Peyer's patch (tissue), 4 donors: ENCODE results near the gene CCNC. TPM values are rescaled to one million over a fixed set of nuclear protein-coding genes. Genes with fewer than 3 reads are reported as not detected.

Experiments
- DNase-seq, 3 donors: peaks; one replicate each; pipeline ENCODE4 v3.0.0-alpha.2; 2017 to 2019
- H3K27ac ChIP-seq, 4 donors: fragments of 200-600 bp; sonication (generic); one replicate each; pipeline ENCODE4 v1.5.1; 2016 to 2019
- H3K27me3 ChIP-seq, 2 donors: fragments of 200-600 bp; sonication (generic); one replicate each; pipeline ENCODE4 v1.5.1; 2019
- H3K36me3 ChIP-seq, 3 donors: fragments of 200-600 bp; sonication (generic); one replicate each; pipeline ENCODE4 v1.5.1; 2016 to 2019
- H3K4me1 ChIP-seq, 4 donors: fragments of 200-600 bp; sonication (generic); one replicate each; pipeline ENCODE4 v1.5.1; 2016 to 2019
- H3K4me3 ChIP-seq, 4 donors: fragments of 200-600 bp; sonication (generic); 1 replicate in 3 of 4; 2 replicates in 1 of 4; pipeline ENCODE4 v1.5.1; 2016 to 2019; ENCODE audit warnings: mild to moderate bottlenecking in 1 of 4
- H3K9me3 ChIP-seq, 4 donors: fragments of 200-600 bp; sonication (generic); one replicate each; pipeline ENCODE4 v1.5.1; 2016 to 2019; ENCODE audit warnings: mild to moderate bottlenecking in 1 of 4
- CTCF ChIP-seq, 6 experiments: fragments of 450-650 bp in 4 of 6; fragments of 200-600 bp in 2 of 6; sonication (generic) in 1 of 6; IDR thresholded peaks; one replicate each; pipeline ENCODE4 v1.5.1; 2017 to 2019; ENCODE audit warnings: antibody characterized with exemption in 6 of 6, mild to moderate bottlenecking in 3 of 6, moderate library complexity in 1 of 6
- POLR2A ChIP-seq, 2 donors: fragments of 450-650 bp; IDR thresholded peaks; one replicate each; pipeline ENCODE4 v1.5.1; 2017; ENCODE audit warnings: antibody characterized with exemption in 2 of 2, mild to moderate bottlenecking in 2 of 2, moderate library complexity in 2 of 2
- total RNA-seq, 4 donors: library from RNA; depleted of rRNA; stranded (reverse); fragments of >200 nt; gene quantifications; one replicate each; pipeline ENCODE4 v1.1.0, GENCODE V29; 2016

CCNC gene
- total RNA-seq, 4 donors from 2014 or later = 35.8 to 45.5 (median 40.9) TPM

GRCh38 chr6:99607416-99608036 is 39.1 kb upstream of the CCNC start:
- DNase-seq = no peak
- Histone ChIP-seq H3K27me3 (peaks cover 0 to 84% of the 10 kb centered on the region in 2 donors), H3K4me3 (no peak overlapping the region), H3K4me1 (peaks cover 0 to 20% (median 10%) of the 10 kb centered on the region in 4 donors), H3K36me3 (no peaks in the 10 kb centered on the region), H3K27ac (no peak overlapping the region), H3K9me3 (no peaks in the 10 kb centered on the region)
- no peak for TF ChIP-seq CTCF (IDR thresholded peaks at IDR 0.05)
- no peak for TF ChIP-seq POLR2A (IDR thresholded peaks at IDR 0.05)

- DNase-seq = no peak
- TF ChIP-seq POLR2A (IDR thresholded peaks at IDR 0.05) = no peak
- no peak for TF ChIP-seq CTCF (IDR thresholded peaks at IDR 0.05)
Measured at GRCh38 chr6:99606656-99607415, 38.4 kb upstream of the CCNC start, which contains the start of gene PRDM13. TSS of gene PRDM13 (plus strand) at chr6:99606833. CDS start at chr6:99607035, 202 bp downstream.

GRCh38 chr6:99605911-99606655 is 37.6 kb upstream of the CCNC start:
- H3K4me1 ChIP-seq = peaks cover 0 to 22% (median 10%) of the 10 kb centered on the region in 4 donors
- DNase-seq = no peak
- no peak for TF ChIP-seq CTCF (IDR thresholded peaks at IDR 0.05)
- no peak for TF ChIP-seq POLR2A (IDR thresholded peaks at IDR 0.05)

More at GRCh38 chr6:99606656-99607415, 38.4 kb upstream of the CCNC start, which contains the start of gene PRDM13:
- no peak within 1 kb of the TSS for H3K27ac ChIP-seq
- no peak within 1 kb of the TSS for H3K4me3 ChIP-seq
- no peaks in the 10 kb centered on the region for H3K36me3 ChIP-seq
- H3K27me3 ChIP-seq = peaks cover 0 to 86% of the 10 kb centered on the region in 2 donors
- peaks cover 0 to 22% (median 10%) of the 10 kb centered on the region in 4 donors for H3K4me1 ChIP-seq
- no peaks in the 10 kb centered on the region for H3K9me3 ChIP-seq

GRCh38 chr6:99605074-99605734 is 36.7 kb upstream of the CCNC start:
- no peak overlapping the region for H3K27ac ChIP-seq
- H3K36me3 ChIP-seq = no peaks in the 10 kb centered on the region
- DNase-seq = no peak
- H3K4me1 ChIP-seq = peaks cover 0 to 22% (median 10%) of the 10 kb centered on the region in 4 donors
- no peak for TF ChIP-seq POLR2A (IDR thresholded peaks at IDR 0.05)
- no peak for TF ChIP-seq CTCF (IDR thresholded peaks at IDR 0.05)
- peaks cover 0 to 74% of the 10 kb centered on the region in 2 donors for H3K27me3 ChIP-seq
- no peaks in the 10 kb centered on the region for H3K9me3 ChIP-seq
- H3K4me3 ChIP-seq = no peak overlapping the region

More at GRCh38 chr6:99605911-99606655, 37.6 kb upstream of the CCNC start:
- H3K4me3 ChIP-seq = no peak overlapping the region
- H3K27ac ChIP-seq = no peak overlapping the region
- H3K36me3 ChIP-seq = no peaks in the 10 kb centered on the region
- no peaks in the 10 kb centered on the region for H3K9me3 ChIP-seq
- peaks cover 0 to 80% of the 10 kb centered on the region in 2 donors for H3K27me3 ChIP-seq
